WERI-Rb-1 (cell line): ENCODE results near the gene KIFC3.

Experiments
- DNase-seq: peaks from one replicate; pipeline ENCODE4 v3.0.0-alpha.2; 2020
- H3K27ac ChIP-seq: fragments of 250-450 bp; sonication (Bioruptor Pico); 2 replicates; pipeline ENCODE4 v1.5.1; 2020; ENCODE audit warnings: mild to moderate bottlenecking, moderate library complexity
- H3K27me3 ChIP-seq: fragments of 250-450 bp; sonication (Bioruptor Pico); 2 replicates; pipeline ENCODE4 v1.5.1; 2021; ENCODE audit warnings: mild to moderate bottlenecking, low read depth, moderate library complexity; ENCODE audit not compliant: insufficient read depth, severe bottlenecking
- H3K36me3 ChIP-seq: fragments of 250-450 bp; sonication (Bioruptor Pico); 2 replicates; pipeline ENCODE4 v1.5.1; 2020; ENCODE audit warnings: mild to moderate bottlenecking, moderate library complexity
- H3K4me3 ChIP-seq: 2 replicates; pipeline ENCODE4 v1.5.1; 2011; ENCODE audit warnings: low read depth, mild to moderate bottlenecking, control low read depth, low read length
- H3K9me3 ChIP-seq: fragments of 250-450 bp; sonication (Bioruptor Pico); 2 replicates; pipeline ENCODE4 v1.5.1; 2021; ENCODE audit warnings: mild to moderate bottlenecking, moderate library complexity; ENCODE audit not compliant: severe bottlenecking
- CTCF ChIP-seq: IDR thresholded peaks from 2 replicates; pipeline ENCODE4 v1.5.1; 2011; ENCODE audit warnings: low read depth, mild to moderate bottlenecking, control low read depth, inconsistent platforms, low read length

The KIFC3 gene

GRCh38 chr16:57788252-57788841 is 13.9 kb downstream of the KIFC3 start:
- Histone ChIP-seq H3K36me3 (no peaks in the 10 kb centered on the region), H3K9me3 (no peaks in the 10 kb centered on the region), H3K4me3 (no peak overlapping the region), H3K27ac (no peak overlapping the region), H3K27me3 (no peaks in the 10 kb centered on the region)
- no peak for TF ChIP-seq CTCF
- no peak for DNase-seq

- Histone ChIP-seq H3K9me3 (no peaks in the 10 kb centered on the region), H3K27ac (no peak overlapping the region), H3K27me3 (no peaks in the 10 kb centered on the region), H3K36me3 (no peaks in the 10 kb centered on the region), H3K4me3 (no peak overlapping the region)
- no peak for DNase-seq
- no peak for TF ChIP-seq CTCF
Observed at GRCh38 chr16:57787519-57787905, 14.8 kb downstream of the KIFC3 start.

DNA sequence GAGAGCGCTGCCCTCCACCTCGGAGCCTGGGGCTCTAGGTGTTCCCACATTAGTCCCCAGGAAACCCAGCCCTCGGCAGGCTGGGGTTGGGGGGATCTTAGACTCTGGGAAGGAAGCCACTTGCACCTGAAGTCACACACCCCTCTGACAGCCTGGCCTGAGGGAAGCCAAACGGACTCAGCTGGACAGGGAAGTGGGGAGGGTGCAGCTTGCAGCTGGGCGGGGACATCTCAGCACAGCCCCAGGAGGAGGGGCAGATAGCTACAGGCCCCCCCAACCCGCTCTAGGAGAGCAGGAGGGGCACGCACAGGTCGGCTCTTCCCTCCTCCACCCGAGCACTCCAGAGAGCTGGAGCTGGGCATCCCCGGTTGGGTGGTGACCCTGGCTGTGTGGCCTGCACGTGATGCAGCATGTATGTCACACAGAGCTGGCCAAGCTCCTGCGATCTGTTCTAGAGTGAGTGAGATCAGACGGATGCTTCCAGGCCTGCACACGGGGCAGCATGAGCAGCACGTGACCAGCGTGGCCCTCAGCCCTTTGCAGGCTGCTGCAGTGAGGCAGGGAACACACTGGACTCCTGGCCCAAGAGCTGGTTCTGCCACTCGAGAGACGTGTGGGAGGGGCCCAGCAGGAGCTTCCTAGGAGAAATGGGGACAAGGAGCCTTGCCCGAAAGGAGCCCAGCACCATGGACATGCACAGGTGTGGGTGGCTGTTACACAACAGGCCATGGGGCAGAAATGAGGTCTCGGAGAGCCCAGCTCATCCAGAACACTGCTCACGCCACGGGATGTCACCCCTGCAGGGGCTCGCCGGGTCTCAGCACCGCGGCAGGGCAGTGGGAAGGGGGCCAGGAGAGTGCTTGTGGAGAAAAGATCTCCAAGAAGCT is 15.4 kb downstream of the KIFC3 start:
- no peak for TF ChIP-seq CTCF
- H3K4me3 ChIP-seq = no peak overlapping the region
- no peak overlapping the region for H3K27ac ChIP-seq
- no peaks in the 10 kb centered on the region for H3K36me3 ChIP-seq
- H3K27me3 ChIP-seq = no peaks in the 10 kb centered on the region
- H3K9me3 ChIP-seq = no peaks in the 10 kb centered on the region
- DNase-seq = no peak

GRCh38 chr16:57785924-57786323 is 16.4 kb downstream of the KIFC3 start:
- no peak overlapping the region for H3K4me3 ChIP-seq
- no peak for TF ChIP-seq CTCF
- no peak overlapping the region for H3K27ac ChIP-seq
- no peak for DNase-seq
- H3K27me3 ChIP-seq = no peaks in the 10 kb centered on the region
- H3K36me3 ChIP-seq = no peaks in the 10 kb centered on the region
- H3K9me3 ChIP-seq = no peaks in the 10 kb centered on the region

GRCh38 chr16:57785385-57785784 is 16.9 kb downstream of the KIFC3 start:
- Histone ChIP-seq H3K9me3 (no peaks in the 10 kb centered on the region), H3K4me3 (no peak overlapping the region), H3K27ac (no peak overlapping the region), H3K36me3 (no peaks in the 10 kb centered on the region), H3K27me3 (no peaks in the 10 kb centered on the region)
- no peak for DNase-seq
- TF ChIP-seq CTCF = no peak
